Forelimb muscle (tissue), 1 donor: ENCODE results near the gene ZBTB24. TPM values are rescaled to one million over a fixed set of nuclear protein-coding genes. Genes with fewer than 3 reads are reported as not detected.
"Not testable (repeated sequence)": the region's sequence is repeated elsewhere in the genome, so short reads cannot be mapped to it uniquely, and the experiment has no call there.

Source experiments
- DNase-seq: peaks from one replicate; pipeline ENCODE4 v3.0.0-alpha.2; 2013; ENCODE audit warnings: low read depth
- polyA plus RNA-seq: library from polyadenylated mRNA; unstranded; fragments of 120-200 nt; gene quantifications from one replicate; pipeline ENCODE4 v1.2.1, GENCODE V29; 2013; ENCODE audit not compliant: insufficient read length

The ZBTB24 gene
- polyA plus RNA-seq, result 4.2 TPM

DNA sequence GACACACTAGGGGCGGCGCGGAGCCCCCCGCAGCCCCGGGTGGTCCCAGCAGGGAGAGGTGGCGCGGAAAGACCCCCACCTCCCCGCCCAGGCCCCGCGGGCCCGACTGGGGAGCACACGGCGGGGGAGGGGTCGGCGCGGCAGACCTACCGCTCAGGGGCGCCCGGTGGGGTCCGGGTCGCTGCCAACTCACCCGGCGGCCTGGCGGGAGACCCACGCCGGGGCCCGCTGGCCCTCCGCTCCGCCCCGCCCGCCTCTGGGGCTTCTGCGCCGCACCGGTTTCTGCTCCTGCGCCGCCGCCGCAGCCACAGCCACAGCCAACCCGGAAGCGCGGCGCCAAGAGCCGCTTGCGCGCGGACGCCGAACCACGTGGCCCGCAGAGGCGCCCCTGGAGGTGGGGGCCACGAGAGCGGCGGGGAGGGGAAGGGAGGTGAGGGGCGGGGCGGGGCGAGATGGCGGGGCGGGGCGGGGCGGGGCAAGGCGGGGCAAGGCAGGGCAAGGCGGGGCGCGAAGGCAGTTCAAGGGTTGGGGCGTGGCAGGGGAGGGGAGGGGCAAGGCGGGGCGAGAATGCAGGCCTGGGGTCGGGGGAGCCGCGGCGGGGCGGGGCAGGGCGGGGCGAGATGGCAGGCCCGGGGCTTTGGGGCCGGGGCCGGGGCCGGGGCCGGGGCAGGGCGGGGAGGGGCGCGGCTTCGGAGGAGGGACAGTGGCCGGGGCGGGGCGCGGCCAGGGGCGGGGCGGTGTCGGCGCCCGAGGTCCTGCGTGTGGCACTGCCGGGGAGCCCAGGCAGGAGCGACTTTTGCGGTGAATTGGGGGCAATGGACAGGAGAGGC, at the start of gene ZBTB24:
Gene ZBTB24 (minus strand): TSS at position 315 of the 830 bp plus-strand sequence. CDS start 1,193 bp downstream, outside the sequence.
- peak; percentile 59 for DNase-seq

DNA sequence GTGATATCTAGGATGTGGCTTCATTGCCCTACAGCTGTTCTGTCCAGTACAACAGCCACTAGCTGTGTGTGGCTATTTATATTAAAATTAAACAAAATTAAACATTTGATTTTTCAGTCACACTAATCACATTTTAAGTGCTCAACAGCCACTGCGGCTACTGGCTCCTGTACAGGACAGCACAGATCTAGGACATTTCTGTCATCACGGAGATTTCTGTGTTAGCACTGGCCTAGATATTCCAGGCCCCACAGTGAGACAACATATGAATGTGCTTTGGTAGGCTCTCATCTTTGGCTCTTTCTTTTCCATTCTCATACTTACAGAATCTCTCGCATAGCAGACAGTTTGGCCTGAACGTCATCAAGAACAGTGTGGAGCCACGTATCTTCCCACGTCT, 48.4 kb upstream of the ZBTB24 start:
- no peak for DNase-seq

- DNase-seq, result no peak
Measured at GRCh38 chr6:109527989-109528388, 45.0 kb upstream of the ZBTB24 start.

DNA sequence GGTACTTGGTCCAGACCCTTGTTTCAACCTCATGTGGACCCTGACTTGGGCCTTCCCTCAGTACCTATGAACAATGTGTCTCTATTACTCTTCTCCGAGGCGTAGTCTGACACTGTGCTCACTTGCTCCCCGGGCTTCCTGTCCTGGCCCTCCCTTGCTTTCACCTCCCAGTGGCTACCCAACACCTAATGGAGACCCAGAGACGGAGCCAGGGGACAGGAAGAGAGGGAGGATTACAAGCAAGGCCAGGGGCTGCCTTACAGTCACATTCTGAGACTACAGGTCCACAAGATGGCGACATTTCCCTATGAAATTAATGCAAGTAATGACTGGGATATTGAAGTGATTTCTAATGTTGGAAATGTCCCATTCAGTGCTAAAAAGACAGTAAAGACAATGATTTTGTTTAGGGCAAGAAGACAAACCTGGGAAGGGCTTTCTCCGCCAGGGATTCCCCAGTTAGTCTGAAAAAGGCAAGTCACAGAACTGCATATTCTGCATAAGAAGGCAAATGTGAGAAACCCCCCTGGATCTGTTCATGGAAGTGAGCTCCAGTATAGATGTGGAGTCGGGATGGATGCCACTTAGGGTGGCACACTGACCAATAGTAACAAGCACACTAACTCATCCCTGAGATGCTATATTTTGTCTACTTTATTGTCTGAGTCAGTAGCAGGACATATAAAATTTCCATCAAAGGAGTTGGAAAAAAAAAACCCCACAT, 44.0 kb upstream of the ZBTB24 start:
- DNase-seq, result peak; percentile 17

DNA sequence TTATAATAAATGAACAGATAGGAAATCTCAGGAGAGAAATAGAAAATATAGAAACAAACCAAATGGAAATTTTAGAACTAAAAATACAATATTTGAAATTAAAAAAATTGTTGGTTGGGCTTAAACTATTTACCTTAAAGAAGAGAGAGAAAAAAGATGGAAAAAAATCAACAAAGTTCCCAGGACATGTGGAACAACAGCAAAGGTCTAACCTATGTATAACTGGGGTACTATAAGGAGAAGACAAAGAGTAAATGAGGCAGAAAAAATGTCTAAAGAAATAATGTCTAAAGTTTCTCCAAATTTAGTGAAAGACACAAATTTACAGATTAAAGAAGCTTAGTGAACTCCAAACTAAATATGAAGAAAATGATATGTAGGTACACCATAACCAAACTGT, 41.1 kb upstream of the ZBTB24 start:
- DNase-seq, result no peak

DNA sequence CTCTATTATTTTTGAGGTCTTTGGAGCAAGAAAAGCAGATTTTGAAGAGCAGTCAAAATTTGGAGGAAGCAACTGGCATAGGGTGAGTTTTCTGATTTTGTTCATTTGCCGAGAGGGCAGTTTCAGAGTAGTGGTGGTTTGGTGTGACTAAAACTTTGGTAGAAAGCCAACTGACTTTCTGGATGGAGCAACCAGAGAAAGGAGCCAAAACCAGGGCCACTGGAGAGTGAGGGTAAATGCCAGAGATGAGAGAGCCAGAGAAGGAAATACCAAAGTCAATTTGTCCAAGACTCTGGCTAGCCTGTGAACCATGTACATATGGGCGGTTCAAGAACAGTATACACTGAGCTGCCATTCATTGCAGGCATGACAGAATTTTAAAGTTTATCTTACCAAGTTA, 40.5 kb upstream of the ZBTB24 start:
- DNase-seq, result no peak

- DNase-seq, result no peak
Measured at GRCh38 chr6:109521080-109521479, 38.1 kb upstream of the ZBTB24 start.

DNA sequence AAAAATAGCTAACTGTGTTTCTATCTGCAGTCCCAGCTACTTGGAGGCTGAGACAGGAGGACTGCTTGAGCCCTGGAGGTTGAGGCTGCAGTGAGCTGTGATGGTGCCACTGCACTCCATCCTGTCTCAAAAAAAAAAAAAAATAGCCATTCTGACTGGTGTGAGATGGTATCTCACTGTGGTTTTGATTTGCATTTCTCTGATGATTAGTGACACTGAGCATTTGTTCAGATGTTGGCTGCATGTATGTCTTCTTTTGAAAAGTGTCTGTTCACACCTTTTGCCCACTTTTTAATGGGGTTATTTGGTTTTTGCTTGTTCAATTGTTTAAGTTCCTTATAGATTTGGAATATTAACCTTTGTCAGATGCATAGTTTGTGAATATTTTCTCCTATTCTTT, 36.6 kb upstream of the ZBTB24 start:
- DNase-seq, result not testable (repeated sequence)

DNA sequence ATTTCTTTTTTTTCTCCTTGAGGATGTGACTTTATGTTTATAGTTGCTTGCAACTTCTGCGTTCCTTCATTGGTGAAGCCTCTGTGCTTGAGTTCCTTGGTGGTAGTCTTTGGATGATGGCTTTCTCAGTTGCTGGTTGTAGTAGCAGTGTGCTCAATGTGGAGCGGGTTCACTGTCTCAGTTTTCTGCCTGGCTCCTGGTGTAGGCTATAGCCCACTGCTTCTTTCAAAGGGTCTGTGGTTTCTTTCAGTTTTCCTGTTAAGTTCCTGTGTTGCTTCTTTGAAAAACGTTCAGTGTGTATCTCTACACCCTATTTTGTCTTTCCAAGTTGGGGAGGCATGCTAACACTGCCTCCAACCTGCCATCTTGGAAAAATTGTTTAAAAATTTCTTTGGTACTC, 33.9 kb upstream of the ZBTB24 start:
- no peak for DNase-seq

DNA sequence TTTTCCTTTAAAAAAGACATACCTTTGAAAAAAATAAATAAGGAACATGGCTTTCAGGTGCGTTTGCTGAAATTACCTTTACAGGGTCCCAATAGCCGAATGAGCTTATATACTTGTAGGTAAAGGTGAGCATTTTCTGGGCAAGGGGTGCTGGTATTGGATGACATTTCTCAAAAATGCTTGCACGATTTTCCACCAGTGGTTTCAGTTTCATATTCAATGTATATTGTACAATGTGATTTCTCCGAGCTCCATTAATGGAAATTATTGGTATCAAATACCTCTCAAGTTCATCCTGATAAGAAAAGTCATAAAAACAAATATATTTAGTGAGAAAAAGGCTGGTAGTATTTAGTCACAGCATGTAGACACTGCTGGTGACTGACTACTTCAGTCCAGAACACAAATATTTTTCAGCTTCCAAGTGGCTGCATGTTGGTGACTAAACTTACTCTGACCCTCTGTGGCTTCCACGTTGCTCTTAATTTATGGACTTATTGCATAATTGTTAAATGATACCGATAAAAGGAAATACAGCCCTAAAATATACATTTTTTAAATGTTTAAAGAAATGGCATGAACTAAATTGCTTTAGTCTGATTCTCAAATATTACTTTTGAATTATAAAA, 32.9 kb upstream of the ZBTB24 start:
- no peak for DNase-seq

DNA sequence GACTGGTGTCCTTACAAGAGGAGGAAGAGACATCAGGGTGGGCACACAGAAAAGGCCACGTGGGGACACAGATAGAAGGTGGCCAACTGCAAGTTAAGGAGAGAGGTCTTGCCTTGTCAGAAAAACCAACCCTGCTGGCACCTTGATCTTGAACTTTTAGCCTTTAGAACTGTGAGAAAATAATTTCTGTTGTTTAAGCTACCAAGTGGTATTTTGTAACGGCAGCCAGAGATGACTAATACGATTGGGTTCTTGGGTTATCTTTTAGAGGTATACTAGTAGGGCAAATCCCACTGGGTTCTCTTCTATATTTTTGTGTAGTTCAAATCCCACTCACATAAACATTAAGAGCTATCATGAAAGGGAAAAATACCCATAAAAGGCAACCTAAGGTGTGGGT, 31.9 kb upstream of the ZBTB24 start:
- DNase-seq, result no peak

GRCh38 chr6:109513571-109514071, 30.6 kb upstream of the ZBTB24 start:
- DNase-seq, result no peak

DNA sequence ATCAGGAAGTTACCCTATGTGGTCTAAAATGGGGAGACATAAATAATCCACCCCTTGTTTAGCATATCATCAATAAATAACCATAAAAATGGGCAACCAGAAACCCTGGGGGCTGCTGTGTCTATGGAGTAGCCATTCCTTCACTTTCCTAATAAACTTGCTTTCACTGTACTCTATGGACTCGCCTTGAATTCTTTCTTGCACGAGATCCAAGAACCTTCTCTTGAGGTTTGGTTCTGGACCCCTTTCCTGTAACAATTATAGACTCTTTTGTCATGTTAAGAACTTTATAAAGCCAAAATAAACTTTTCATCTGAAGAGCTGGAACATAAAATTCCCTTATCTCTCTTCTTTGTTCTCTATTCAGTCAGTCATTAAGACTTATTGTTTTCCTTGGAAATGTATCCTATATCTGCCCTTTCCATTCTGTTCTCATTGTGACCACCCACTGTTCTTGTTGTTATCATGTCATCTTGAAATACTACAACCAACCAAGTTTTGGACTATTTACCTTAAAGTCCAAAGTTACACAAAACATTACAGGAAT, 29.3 kb upstream of the ZBTB24 start:
- DNase-seq, result no peak

DNA sequence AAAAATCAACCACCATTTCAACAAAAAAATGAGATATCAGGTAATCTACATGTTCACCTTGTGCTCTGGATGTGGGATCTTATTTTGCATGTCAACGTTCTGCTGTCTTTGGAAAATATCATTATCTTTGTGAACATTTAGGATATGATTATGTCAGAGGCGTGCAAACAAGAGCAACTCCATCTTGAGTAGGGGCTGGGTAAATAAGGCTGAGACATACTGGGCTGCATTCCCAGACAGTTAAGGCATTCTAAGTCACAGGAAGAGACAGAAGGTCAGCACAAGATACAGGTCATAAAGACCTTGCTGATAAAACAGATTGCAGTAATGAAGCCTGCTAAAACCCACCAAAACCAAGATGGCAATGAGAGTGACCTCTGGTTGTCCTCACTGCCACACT, 28.8 kb upstream of the ZBTB24 start:
- DNase-seq, result no peak

- DNase-seq, result no peak
Measured at GRCh38 chr6:109510358-109510757, 27.3 kb upstream of the ZBTB24 start.

DNA sequence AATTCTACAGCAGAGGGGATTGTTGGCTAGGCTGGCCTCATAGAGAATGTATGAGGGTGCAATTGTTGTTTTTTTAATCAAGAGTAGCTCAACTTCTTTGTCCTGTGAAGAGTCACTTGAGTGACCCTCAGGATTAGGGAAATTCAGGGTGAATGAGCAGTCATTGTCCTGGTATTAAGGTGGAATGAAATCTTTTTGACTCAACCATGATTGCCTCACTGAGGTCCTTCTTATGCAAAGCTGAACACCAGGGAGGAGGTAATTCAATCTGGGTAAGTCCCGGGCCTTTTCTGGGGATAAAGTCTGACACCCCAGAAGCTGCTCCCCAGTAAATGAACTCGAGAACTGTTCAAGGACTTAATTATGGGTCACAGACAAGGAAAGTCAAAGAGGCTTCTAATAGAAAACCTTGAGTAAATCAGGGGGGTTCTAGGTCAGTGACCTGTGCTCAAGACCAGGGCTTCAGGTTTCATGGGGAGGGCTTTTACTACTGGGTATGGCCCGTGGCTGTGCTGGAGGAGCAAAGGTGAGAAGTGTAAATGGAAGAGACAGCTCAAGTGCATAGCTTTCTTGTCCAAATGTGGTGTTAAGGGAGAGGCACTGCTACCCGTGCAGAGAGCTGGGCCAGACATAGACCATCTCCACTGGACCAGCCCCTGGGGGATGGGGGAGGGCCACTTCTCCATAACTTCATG, 25.3 kb upstream of the ZBTB24 start:
- no peak for DNase-seq

DNA sequence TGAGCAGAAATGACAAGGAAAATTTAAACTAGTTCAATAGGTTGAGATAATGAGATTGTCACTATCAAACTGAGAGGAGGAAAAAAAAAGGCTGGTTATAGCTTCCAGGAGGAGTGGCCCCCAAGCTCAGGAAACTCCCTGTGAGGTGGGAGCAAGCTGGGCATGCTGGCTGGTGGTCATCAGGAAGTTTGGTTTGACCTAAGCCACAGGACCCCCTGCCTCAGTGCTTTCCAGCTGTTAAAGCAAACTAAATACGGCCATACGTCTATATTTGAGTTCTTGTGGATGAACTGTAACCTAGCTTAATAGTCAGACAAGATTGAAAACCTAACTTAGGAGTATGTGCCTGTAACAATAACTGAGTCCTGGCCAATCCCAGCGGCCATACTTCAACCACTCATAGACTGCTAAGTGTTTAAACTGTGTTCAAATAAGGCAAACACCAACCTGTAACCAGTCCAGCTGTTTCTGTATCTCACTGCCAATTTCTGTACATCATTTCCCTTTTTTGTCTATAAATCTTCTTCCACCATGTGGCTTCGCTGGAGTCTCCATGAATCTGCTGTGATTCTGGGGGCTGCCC, 24.6 kb upstream of the ZBTB24 start:
- no peak for DNase-seq

DNA sequence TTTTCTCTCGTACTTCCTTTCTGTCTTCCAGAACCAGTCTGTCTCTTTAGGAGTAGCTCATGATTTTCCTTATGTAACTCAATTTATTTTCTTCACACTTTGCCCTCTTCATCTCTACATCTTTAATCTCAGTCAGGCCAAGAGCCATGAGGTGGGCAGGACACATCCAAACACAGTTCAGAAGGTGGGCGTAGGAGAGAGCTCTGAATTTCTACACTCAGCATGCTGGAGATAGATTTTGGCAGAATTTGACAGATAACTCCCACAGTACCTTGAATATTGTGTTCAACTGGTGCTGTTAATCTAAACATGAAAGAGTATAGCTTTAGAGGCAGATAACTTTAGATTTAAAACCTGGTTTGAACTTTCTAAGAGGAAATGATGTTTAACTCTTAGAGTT, 23.8 kb upstream of the ZBTB24 start:
- no peak for DNase-seq

DNA sequence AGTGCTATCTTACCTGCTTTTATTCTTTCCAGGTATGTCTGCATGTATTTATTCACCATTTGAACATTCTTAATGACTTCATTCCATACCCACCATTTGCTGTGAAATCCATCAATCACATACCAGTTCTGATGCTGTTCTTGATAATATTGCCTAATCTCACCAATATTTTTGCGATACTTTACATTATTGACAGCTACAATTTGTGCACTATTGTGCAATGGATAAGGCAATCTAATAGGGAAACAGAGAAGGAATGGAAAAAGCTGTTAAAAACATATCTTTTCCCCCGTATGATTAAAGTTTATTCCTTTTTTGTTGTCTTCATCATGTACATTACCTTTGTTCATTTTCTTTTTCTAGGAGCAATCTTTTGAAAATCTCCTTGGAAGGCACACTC, 23.3 kb upstream of the ZBTB24 start:
- no peak for DNase-seq

GRCh38 chr6:109503327-109504224, 20.6 kb upstream of the ZBTB24 start:
- DNase-seq, result no peak
